Panc1 (cell line): ENCODE data around the gene SEMA7A. TPM values are rescaled to one million over a fixed set of nuclear protein-coding genes. Genes with fewer than 3 reads are reported as not detected.
A peak's percentile ranks its signal among the peaks of the same experiment; 100 is the strongest.

ENCODE experiments used
- ATAC-seq: fragments of 200-7000 bp; cut with Tn5 transposase; 2 replicates; pipeline ENCODE4 v1.9.1; 2020; ENCODE audit warnings: mild to moderate bottlenecking, moderate library complexity
- BruUV-seq: library from RNA; stranded (reverse); fragments of 400-500 nt; replicated peaks from 2 replicates; lab custom pipeline; 2021; lab: Mats Ljungman, UMichigan
- CTCF ChIA-PET: fragments of 300-600 bp; sonication (Branson Sonifier 250); formaldehyde crosslinking; loops from one replicate; lab custom pipeline; 2022; ENCODE audit warnings: antibody characterized with exemption; lab: Charles Lee
- POLR2A ChIA-PET: fragments of 300-600 bp; sonication (Branson Sonifier 250); formaldehyde crosslinking; loops from one replicate; lab custom pipeline; 2022; ENCODE audit warnings: antibody characterized with exemption; lab: Charles Lee
- DNase-seq: peaks from one replicate; pipeline ENCODE4 v3.0.0-alpha.2; 2010; ENCODE audit warnings: low read depth, low spot score
- H3K27ac ChIP-seq: 2 replicates; pipeline ENCODE4 v1.5.1; 2011; ENCODE audit warnings: mild to moderate bottlenecking, low read length, inconsistent platforms
- H3K27me3 ChIP-seq: fragments of 200-500 bp; sonication (Bioruptor generic); 2 replicates; pipeline ENCODE4 v1.6.0; 2014; ENCODE audit warnings: low read length, inconsistent platforms; ENCODE audit not compliant: control insufficient read depth, insufficient read depth
- H3K36me3 ChIP-seq: fragments of 200-500 bp; sonication (Bioruptor generic); 2 replicates; pipeline ENCODE4 v1.5.1; 2014; ENCODE audit warnings: inconsistent platforms, mild to moderate bottlenecking, low read length, moderate library complexity; ENCODE audit not compliant: control insufficient read depth, insufficient read depth
- H3K4me1 ChIP-seq: 2 replicates; pipeline ENCODE4 v1.5.1; 2011; ENCODE audit warnings: inconsistent platforms, mild to moderate bottlenecking, low read length, moderate library complexity; ENCODE audit not compliant: control insufficient read depth, insufficient read depth
- H3K4me3 ChIP-seq, 2 experiments: 2 replicates each; pipeline ENCODE4 v1.5.1; 2011 to 2012; ENCODE audit warnings: low read depth in 2 of 2, low read length in 2 of 2, mild to moderate bottlenecking in 2 of 2, inconsistent platforms in 1 of 2, moderate library complexity in 1 of 2
- H3K9me3 ChIP-seq: fragments of 200-500 bp; sonication (Bioruptor generic); 2 replicates; pipeline ENCODE4 v1.5.1; 2014; ENCODE audit warnings: low read depth, mild to moderate bottlenecking, inconsistent platforms, low read length, moderate library complexity; ENCODE audit not compliant: control insufficient read depth, insufficient read depth
- POLR2AphosphoS5 ChIP-seq: IDR thresholded peaks from 2 replicates; pipeline ENCODE4 v1.6.1; 2012; ENCODE audit warnings: mild to moderate bottlenecking, low read depth, low read length, moderate library complexity
- SIN3A ChIP-seq: IDR thresholded peaks from 2 replicates; pipeline ENCODE4 v1.6.1; 2012; ENCODE audit warnings: low read depth, mild to moderate bottlenecking, low read length, moderate library complexity, borderline replicate concordance; ENCODE audit not compliant: insufficient read depth
- TCF7L2 ChIP-seq: IDR thresholded peaks from 2 replicates; pipeline ENCODE4 v1.6.1; 2011; ENCODE audit warnings: mild to moderate bottlenecking, low read depth, low read length, inconsistent platforms
- in situ Hi-C: cut with HindIII; loops from 2 replicates; pipeline ENCODE4 v1.10.0; 2016; ENCODE audit warnings: low sequenced_read_pairs, low pct_unique_long_range_greater_than_20kb
- intact Hi-C: fragments of 100-400 bp; cut with micrococcal nuclease; formaldehyde crosslinking; loops from one replicate; pipeline ENCODE4 v1.10.0; 2022; ENCODE audit not compliant: unreplicated experiment
- total RNA-seq: library from RNA; stranded (reverse); gene quantifications from one replicate; pipeline ENCODE4 v1.2.1, GENCODE V29; 2021; ENCODE audit not compliant: unreplicated experiment
- TF ChIP-seq, protein P1 (sequence below): fragments of 450-650 bp; IDR thresholded peaks from 2 replicates; pipeline ENCODE4 v1.5.1; 2017; ENCODE audit warnings: mild to moderate bottlenecking
- TF ChIP-seq, protein P2 (sequence below), 2 experiments: IDR thresholded peaks; 2 replicates each; pipeline ENCODE4 v1.6.1; 2011 to 2012; ENCODE audit warnings: low read depth in 2 of 2, control low read depth in 1 of 2, low read length in 1 of 2, mild to moderate bottlenecking in 1 of 2, moderate library complexity in 1 of 2; ENCODE audit not compliant: insufficient read depth in 1 of 2

Gene SEMA7A
- total RNA-seq, 1 experiment from 2014 or later: 11.2 TPM

DNA sequence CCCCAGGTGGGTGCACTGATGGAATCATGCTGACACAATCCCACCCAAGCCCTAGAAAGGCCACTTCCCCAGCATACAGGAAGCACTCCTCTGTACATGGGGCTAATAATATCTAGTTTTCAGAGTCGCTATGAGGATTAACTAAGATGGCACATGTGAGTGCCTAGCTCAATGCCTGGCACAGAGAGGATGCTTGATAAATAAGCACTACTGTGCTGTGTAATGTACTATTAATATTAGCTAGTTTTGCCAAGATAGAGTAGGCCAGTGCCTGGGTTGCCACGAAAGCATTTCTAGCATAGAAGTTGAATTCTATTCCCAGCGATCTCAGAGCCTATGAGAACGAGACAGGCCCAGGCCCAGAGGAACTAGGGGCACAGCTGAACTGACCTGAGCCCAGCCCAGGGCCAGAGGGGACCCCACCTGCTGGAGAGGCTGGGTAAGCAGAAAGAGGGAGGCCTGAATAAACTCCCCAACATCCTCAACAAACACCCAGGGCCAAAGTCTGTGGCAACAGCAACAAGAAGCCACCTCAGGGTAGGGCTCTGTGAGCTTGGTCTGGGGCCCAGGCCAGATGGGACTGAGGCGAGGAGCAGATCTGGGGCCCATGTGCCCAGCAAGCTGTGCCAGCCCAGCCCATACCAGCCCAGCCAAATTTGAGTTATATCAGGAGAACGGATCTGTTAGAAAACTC lies 7.6 kb upstream of the SEMA7A start:
- Histone ChIP-seq H3K27me3 (no peaks in the 10 kb centered on the region), H3K4me1 (no peaks in the 10 kb centered on the region), H3K36me3 (no peaks in the 10 kb centered on the region), H3K9me3 (no peaks in the 10 kb centered on the region), H3K27ac (no peak overlapping the region), H3K4me3 (no peak overlapping the region)
- no TSS peak for BruUV-seq
- no peak for DNase-seq
- no peak for ATAC-seq
- intact Hi-C loops (no loop called here), in situ Hi-C loops (no loop called here)
- TF ChIP-seq, protein P1, sequence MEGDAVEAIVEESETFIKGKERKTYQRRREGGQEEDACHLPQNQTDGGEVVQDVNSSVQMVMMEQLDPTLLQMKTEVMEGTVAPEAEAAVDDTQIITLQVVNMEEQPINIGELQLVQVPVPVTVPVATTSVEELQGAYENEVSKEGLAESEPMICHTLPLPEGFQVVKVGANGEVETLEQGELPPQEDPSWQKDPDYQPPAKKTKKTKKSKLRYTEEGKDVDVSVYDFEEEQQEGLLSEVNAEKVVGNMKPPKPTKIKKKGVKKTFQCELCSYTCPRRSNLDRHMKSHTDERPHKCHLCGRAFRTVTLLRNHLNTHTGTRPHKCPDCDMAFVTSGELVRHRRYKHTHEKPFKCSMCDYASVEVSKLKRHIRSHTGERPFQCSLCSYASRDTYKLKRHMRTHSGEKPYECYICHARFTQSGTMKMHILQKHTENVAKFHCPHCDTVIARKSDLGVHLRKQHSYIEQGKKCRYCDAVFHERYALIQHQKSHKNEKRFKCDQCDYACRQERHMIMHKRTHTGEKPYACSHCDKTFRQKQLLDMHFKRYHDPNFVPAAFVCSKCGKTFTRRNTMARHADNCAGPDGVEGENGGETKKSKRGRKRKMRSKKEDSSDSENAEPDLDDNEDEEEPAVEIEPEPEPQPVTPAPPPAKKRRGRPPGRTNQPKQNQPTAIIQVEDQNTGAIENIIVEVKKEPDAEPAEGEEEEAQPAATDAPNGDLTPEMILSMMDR: no peak
- TF ChIP-seq, protein P2, sequence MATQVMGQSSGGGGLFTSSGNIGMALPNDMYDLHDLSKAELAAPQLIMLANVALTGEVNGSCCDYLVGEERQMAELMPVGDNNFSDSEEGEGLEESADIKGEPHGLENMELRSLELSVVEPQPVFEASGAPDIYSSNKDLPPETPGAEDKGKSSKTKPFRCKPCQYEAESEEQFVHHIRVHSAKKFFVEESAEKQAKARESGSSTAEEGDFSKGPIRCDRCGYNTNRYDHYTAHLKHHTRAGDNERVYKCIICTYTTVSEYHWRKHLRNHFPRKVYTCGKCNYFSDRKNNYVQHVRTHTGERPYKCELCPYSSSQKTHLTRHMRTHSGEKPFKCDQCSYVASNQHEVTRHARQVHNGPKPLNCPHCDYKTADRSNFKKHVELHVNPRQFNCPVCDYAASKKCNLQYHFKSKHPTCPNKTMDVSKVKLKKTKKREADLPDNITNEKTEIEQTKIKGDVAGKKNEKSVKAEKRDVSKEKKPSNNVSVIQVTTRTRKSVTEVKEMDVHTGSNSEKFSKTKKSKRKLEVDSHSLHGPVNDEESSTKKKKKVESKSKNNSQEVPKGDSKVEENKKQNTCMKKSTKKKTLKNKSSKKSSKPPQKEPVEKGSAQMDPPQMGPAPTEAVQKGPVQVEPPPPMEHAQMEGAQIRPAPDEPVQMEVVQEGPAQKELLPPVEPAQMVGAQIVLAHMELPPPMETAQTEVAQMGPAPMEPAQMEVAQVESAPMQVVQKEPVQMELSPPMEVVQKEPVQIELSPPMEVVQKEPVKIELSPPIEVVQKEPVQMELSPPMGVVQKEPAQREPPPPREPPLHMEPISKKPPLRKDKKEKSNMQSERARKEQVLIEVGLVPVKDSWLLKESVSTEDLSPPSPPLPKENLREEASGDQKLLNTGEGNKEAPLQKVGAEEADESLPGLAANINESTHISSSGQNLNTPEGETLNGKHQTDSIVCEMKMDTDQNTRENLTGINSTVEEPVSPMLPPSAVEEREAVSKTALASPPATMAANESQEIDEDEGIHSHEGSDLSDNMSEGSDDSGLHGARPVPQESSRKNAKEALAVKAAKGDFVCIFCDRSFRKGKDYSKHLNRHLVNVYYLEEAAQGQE (IDR thresholded peaks at IDR 0.05; ENCODE audit: insufficient read depth in 1 of 2, low read depth in 2 of 2, low read length in 1 of 2): no peak
- TF ChIP-seq POLR2AphosphoS5 (no peak), TCF7L2 (no peak), SIN3A (no peak)
- POLR2A ChIA-PET: interaction anchor here (0.6 to 0.7 kb wide), 3 partner anchors 39 to 99 kb away, joined by 3 to 10 read pairs (median 5); no protein-coding TSS in a partner anchor
- CTCF ChIA-PET: interaction anchor here (0.6 to 0.7 kb wide), 2 partner anchors 59 to 60 kb away, joined by 3 read pairs; no protein-coding TSS in a partner anchor

DNA sequence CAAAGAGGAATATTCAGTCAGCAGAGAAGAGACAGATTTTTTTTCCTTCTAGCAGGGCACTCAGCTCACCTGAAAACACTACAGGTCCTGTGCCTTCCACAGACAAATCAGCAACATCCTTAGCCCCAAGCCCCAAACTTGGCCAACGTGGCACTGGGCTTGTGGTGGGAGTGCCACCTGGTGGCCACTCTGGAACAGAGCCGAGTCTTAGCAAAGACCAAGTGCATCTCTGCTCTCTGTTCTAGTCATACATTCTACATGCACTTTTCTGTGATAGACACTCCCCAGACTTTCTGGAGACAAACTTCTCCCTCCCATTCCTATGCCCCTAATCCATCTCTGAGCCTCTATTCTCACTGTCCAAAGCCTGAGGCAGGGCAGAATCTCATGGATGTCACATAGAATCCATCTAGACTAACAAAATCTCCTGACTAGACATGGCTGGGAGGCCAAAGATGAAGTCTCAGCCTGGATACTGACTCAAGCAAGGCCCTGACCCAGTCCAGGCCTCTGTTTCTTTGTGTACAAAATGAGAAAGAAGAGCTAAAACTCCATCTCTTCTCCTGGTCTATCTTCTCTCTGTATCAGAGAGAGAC lies 5.1 kb upstream of the SEMA7A start:
- H3K4me1 ChIP-seq: peaks cover 8% of the 10 kb centered on the region
- in situ Hi-C loops (no loop called here), intact Hi-C loops (loop anchor here (1.0 to 2.0 kb wide), 2 partner anchors 57 to 64 kb away; no protein-coding TSS in a partner anchor)
- peak; percentile 85 for ATAC-seq
- TF ChIP-seq, protein P1: peak; percentile 95
- no peak for TF ChIP-seq SIN3A
- no peak for TF ChIP-seq TCF7L2
- H3K27ac ChIP-seq: no peak overlapping the region
- no peak overlapping the region for H3K4me3 ChIP-seq
- H3K36me3 ChIP-seq: no peaks in the 10 kb centered on the region
- no TSS peak for BruUV-seq
- H3K9me3 ChIP-seq: no peaks in the 10 kb centered on the region
- ChIA-PET CTCF (interaction anchor here (0.6 to 1.7 kb wide), 5 partner anchors 9 to 63 kb away, joined by 3 to 8 read pairs (median 5); no protein-coding TSS in a partner anchor), POLR2A (no interaction called here)
- no peaks in the 10 kb centered on the region for H3K27me3 ChIP-seq
- peak; percentile 54 for DNase-seq
